NCI-H2227 (cell line): ENCODE results near the gene CXorf58.
"Not testable (repeated sequence)": the region's sequence is repeated elsewhere in the genome, so short reads cannot be mapped to it uniquely, and the experiment has no call there.

ENCODE experiments used
- DNase-seq: peaks from one replicate; lab custom pipeline; 2025; ENCODE audit not compliant: unreplicated experiment; lab: John Stamatoyannopoulos, UW

CXorf58 gene

DNA sequence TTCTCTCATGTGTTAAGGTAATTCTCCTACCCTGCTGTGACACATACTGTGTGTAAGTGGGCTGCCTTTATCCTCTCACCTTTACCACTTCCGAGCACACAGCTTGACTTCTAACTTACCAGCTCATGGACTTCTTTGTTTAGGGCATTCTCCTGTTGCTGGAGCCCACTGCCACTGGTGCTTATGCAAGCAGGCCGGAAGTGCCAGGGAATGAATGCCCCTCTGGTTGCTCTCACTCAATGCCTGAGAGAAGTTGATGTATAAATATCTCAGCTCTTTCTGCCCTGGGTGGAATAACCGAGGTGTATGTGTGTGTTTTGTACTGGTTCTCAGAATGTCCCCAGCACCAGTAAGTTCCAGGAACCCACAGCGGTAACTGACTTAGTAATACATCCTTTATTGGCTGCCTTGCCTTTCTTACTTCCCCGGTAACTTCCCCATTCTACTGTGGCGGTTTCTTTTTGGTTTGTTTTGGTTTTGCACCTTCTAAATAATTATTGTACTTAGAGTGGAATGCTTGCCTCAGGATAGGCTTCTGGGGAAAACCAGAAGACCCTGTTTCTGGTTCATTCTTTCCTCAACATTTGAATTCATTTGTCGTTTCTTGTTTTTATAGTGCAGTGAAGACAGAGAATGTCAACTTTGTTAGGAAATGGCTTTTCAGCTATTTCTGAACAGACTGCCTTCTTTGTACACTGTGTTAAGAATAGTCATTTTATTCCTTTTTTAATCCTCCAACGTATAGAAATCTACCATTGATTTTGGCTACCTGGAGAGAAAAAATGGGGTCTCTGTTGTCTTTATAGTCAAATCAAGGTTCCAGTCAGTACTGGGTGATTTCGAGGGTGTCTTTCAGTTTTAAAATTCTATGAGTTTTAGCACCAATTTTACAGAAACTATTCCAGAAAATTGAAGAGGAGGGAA, 45.4 kb downstream of the CXorf58 start:
- peak; percentile 31 for DNase-seq

DNA sequence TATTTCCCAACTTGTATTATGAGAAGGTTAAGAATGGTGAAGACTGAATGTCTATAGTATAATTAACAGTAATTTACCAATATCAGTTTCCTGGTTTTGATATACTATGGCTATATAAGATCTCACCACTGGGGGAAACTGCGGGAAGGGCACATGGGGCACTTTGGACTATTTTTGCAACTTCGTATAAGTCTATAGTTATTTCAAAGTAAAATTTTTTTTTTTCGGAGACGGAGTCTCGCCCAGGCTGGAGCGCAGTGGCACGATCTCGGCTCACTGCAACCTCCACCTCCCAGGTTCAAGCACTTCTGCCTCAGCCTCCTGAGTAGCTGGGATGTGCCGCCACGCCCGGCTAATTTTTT, 46.1 kb downstream of the CXorf58 start:
- DNase-seq = no peak

DNA sequence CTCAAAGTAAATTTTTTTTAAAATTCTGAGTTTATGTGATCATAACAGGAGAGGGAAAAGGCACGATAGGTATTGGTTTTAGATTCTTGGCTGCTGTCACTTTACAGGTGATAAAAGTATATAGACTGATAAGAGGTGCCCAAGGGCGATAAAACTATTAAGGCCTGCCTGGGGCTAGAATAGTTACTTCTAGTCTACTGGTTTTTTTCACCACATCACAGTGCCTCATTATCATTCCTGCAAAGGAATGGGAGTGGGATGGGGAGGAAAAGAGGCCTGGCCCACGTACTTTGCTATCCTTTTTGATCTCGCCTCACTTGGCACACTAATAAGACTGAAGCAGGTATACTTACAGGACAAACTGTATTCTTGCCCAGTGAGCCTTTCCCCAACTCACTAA, 46.6 kb downstream of the CXorf58 start:
- DNase-seq = no peak

DNA sequence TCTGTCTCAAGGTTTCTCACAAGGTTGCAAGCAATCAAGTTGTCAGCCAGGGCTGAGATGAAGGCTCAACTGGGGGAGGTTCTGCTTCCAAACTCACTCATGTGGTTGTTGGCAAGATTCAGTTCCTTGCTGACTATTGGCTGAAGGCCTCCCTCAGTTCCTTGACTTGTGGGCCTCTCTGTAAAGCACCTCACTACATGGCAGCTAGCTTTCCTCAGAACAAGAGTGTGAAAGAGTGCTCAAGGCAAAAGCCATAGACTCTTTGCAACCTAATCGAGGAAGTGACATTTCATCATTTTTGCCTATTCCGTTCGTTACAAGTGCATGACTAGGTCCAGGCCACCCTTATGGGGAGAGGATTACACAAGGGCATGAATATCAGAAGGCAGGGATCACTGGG, 52.0 kb downstream of the CXorf58 start:
- DNase-seq = no peak

DNA sequence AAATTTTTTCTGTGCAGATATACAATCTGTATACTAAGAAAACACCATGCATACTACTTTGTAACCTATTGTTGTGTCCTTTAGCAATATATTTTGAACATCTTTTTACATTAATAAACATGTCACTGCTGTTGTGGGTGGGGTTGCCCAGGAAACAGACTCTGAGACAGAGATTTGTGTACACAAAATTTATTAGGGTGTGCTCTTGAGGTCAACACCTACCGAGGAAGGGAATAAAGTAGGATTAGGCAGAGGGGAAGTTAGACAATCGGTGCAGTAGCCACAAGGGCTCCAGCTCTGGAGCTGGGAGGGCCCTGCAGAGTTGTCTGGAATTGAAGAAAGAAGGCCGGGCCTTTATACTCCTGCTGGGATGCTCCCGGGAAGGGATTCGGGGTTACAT, 56.4 kb downstream of the CXorf58 start:
- DNase-seq = no peak

DNA sequence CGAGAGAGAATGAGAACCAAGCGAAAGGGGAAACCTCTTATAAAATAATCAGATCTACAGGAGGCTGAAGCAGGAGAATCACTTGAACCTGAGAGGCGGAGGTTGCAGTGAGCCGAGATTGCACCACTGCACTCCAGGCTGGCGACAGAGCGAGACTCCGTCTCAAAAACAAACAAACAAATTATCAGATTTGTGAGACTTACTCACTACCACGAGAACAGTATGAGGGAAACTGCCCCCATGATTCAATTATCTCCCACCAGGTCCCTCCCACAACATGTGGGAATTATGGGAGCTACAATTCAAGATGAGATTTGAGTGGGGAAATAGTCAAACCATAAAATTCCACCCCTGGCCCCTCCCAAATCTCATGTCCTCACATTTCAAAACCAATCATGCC, 57.8 kb downstream of the CXorf58 start:
- not testable (repeated sequence) for DNase-seq

DNA sequence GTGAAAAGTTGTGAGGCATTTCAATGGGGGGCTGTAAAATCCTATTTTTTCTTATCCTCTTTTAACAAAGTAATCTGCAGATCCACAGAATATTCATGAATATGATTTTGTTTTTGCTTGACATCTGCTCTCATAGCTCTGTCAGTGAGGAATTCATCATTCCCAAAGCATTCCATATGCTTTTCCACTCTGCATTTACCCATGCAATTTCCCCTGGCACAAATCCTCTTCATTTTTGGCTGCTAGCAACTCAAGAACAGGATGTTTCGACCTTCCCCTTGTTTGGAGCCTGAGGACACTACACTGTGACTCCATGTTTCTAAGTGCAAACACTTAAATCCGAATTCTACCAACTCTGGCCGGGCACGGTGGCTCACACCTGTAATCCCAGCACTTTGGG, 70.7 kb downstream of the CXorf58 start:
- no peak for DNase-seq

DNA sequence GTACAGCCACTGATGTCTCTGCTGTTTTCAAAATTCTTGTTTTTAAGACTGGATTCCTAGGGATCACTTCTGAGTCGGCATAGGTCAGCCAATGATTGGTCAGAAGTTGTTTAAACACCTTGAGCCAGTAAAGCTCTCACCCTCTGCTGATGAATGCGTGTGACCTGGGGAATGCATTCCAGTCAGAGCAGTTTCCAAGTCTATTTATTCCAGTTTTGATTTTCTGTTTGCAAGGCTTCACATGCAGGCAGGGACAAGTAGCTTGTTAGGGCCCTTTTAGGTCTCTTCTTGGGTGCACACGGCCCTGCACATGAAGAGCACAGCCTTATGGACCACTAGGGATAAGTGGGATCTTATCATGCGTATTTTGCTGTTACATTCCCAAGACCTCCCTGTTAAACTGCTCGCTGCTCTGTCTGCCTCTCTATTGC, 72.2 kb downstream of the CXorf58 start:
- no peak for DNase-seq

DNA sequence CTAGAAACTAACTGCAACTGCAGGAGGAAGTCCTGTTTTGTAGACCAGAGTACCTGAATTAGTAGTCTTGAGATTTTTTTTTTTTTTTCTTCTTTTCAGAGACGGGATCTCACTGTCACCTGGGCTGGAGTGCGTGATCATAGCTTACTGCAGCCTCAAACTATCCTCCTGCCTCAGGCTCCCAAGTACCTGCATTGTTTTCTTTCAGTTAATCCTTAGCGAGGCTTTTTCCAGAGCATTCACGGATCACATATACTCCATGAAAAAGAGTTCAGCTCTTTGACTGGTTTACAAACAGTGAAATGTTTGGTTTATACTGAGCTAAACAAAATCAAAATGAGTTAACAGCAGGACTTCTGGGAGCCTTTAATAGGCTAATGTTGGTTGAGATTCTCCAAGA, 73.4 kb downstream of the CXorf58 start:
- no peak for DNase-seq

DNA sequence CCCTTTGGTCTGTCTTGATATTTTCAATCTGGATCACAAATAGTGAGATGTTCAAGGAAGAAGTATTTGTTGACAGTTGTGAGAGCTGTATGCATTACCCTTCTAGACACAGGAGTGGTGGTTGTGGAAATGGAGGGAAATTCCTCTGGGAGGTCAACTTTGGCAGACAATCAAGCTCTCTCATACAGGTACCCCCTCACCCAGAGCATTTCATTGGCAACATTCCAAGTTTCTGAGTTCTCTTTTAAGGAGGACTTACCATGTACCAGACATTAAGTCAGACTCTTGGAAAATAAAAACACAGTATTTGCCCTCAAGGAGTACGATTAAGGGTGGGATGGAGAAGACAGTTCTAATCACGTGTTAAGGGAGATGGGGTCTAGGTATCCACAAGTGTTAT, 73.9 kb downstream of the CXorf58 start:
- no peak for DNase-seq

DNA sequence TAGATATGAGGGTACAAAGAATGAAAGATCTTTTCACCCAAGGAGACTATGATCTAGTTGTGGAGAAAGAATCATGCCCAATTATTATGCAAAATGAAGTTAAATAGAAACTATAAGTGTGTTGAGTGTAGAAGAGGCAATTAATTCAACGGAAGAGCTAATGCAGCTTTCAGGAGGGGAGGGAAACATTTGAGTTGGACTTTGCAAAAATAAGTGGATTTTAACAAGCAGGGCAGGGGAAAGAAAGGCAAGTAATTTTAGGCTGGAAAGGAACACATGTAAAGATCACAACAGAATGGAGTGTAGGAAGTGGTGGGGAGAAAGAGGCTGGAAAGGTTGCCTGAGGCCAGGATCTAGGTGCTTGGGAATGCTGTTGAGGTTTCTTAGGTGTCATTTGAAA, 75.1 kb downstream of the CXorf58 start:
- DNase-seq = no peak
